HG02610 (cell line): ENCODE results near the gene SLC38A1.
"Not testable (repeated sequence)": the region's sequence is repeated elsewhere in the genome, so short reads cannot be mapped to it uniquely, and the experiment has no call there.

ENCODE experiments used
- ATAC-seq: cut with Tn5 transposase; IDR thresholded peaks from one replicate; pipeline ENCODE4 v1.9.1; 2021; ENCODE audit warnings: mild to moderate bottlenecking, moderate library complexity; ENCODE audit not compliant: unreplicated experiment

The SLC38A1 gene

DNA sequence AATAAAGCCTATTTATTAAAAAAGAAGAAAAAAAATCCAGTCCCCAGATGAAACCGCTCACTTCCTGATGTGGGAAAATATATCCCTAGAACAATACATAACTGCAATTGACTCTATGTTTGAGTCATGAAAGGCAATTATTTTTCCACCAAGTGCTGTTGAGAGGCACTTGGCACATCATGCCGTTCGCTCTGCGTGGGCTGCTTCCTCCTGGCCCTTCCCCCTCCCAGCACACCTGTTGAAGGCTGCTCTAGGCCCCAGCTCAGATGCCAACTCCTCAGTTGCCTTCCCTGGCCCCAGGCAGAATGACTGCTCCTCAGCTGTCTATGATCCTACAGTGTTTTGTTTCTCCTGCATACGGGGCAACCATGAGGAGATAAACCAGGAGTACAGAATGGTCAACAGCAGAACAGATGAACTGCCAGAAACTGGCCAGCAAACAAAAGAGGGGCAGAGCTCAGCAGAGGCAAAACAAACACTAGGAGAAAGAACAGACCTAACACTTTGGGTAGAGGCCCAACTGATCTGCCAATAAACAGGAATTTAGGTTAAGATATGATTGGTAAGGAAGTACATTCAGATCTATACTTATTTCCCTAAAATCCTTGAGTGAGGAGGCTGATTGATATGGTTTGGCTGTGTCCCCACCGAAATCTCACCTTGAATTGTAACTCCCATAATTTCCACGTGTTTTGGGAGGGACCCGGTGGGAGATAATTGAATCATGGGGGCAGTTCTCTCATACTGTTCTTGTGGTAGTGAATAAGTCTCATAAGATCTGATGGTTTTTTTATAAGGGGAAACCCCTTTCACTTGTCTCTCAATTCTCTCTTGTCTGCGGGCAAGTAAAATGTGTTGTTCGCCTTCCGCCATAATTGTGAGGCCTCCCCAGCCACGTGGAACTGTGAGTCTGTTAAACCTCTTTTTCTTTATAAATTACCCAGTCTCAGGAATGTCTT, 58.6 kb downstream of the SLC38A1 start:
- peak; percentile 52 for ATAC-seq

DNA sequence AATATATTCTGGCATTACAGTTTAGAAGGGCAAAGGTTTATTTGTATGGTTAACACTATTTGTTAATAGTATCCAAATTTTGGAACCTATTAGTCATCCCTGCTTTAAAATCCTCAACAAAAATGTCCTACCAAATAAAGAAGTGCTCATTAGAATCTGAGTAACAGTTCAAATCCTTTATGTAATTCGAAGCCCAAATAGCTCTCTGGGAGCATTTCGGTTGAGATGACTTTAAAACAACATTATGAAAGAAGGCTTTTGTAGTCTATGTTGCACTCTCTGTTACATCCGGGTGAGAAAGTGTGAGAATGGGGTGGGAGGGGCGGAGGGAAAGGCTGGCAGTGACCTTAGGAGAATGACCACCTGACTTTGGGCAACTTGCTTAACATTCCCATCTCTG, 59.7 kb downstream of the SLC38A1 start:
- ATAC-seq = no peak

DNA sequence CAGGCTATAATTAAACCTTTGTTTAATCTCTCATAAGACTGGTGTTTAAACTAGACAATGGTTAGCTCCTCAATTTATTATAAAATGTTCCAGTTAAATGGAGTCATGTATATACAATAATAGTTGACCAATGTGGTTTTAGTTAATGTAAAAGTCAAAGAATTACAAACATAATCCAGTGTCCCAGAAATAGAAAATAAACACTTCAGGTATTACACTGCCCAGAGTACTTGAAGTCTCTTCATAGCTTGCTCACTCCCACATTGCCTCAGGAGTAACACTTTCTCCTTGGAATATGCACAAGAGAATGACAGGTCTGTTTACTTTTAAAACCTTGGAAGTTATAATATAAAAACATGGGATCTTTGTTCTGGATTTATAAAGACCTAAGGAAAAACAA, 60.5 kb downstream of the SLC38A1 start:
- no peak for ATAC-seq

DNA sequence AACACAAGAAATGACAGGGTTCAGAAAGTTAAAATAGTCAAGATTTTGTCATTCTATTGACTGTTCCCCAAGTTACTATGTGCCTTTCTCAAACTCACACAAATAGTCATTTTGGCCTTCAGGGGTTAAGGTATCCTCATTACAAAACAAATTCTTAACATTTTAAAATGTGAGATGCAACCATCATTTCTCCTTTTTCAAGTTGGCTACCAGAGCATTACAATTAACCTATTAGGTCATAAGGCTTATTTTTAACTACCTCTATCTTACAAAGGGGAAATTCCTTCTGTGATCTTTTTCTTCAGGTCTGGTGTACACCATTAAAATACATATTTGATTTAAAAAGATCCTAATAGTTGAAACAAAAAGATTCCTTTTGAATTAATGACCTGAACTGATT, 61.2 kb downstream of the SLC38A1 start:
- peak; percentile 53 for ATAC-seq

DNA sequence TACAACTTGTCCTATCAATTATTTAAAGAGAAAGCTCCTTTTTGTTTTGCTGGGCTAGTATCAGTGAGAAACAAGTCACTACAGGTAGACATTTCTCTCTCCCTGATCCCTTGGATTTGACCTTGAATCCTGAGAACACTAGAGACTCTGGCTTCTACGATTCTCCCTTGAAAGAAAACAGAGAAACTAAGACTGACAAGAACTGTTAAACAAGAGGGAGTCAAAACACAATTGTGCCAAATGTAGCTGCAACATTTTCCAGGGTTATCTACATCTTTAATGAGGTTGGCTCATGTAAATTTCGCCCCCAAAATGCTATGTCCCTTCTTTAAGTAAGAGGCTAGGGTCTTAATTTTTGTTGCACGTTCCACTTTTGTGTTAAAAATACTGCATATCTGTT, 62.4 kb downstream of the SLC38A1 start:
- no peak for ATAC-seq

DNA sequence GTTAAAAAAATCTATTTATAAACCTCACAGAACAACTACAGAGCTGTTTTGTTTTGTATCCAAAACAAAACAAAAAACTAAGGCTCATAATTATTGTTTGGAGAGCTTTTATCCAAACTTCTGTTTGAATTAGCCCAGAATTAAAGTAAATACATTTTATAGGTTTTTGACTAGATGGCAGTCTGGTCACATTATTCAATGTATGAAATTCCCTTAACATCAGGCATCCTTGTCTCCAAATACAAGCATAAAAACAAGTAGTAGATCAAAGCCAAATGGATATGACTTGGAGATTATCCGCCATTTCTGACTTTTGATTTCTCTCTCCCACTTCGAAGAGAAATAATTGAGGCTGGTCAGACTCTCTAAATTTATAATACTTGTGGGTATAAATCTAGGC, 63.5 kb downstream of the SLC38A1 start:
- no peak for ATAC-seq

DNA sequence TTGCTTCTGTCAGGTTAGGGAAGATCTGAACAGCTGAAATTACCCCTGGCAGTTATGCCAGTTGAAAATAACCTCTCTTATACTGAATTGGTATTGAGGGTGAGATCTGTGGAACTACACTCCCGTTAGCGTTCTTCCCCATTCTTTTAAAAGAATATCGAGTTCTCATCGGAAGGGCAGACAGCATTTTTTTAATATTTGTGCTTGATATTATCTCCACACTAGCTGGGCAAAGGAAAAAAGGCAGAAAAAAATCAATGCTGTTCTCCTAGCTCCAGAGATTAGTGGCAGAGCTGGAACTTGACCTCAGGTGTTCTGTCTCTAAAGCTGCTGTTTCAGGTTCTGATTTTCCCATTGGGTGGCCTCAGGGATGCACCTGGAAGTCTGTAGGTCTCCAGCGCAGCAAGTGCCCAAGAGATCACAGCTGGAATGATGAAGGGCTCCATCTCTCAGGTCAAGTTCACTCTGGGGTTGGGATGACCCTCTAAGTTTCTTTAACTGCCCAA, 67.5 kb downstream of the SLC38A1 start:
- no peak for ATAC-seq

DNA sequence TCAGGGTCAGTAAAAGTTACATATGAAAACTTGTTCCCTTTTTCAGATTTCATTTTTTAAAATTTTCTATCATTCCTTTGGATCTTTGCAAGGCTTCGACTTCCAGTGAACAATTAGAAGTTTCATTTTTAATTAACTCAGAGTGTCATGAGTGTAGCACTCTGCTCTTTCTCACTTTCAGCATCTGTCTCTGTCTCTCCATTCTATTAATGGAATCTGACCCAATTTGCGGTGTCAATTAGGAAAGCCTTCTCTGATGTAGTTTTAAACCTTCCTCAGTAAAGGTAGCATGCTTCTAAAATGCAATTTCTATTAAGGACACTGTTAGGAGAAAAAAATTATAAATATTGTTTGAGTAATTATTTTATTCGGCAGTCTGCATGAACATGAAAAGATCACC, 68.3 kb downstream of the SLC38A1 start:
- no peak for ATAC-seq

DNA sequence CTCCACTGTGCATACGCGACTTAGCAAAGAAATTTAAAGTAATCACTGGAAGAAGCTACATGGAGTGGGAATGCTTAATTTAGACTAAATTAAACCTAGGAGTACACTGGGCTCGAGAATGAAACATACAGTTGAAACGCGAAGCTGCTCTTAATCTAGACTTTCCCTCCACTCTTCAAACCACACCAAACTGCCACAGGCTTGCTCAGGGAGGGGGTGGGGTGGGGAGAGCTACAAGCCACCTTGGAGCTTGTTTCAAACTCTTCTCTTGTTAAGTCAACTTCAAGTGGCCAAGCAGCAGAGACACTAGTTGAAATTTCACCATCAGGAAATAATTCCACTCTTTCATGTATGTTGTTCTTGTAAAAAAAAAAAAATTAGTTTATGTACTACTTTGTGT, 69.9 kb downstream of the SLC38A1 start:
- no peak for ATAC-seq

DNA sequence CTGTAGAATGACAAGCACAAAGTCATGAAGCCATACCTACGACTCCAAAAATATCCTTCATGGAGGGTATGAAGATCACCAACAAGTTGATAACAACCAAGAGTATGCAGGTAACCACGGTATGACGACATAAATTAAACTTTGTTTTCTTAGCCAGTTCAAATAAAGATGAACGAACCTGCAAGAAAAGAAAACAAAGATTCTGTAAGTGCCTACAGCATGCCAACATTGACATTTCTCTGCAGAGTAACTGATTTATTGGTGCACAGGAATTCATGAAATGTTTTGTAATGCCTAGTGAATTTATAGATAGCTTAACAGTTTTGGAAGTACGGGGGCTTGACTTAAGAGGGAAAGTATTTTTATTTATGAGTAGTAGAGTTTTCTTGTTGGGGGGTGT, 71.0 kb downstream of the SLC38A1 start:
- no peak for ATAC-seq

DNA sequence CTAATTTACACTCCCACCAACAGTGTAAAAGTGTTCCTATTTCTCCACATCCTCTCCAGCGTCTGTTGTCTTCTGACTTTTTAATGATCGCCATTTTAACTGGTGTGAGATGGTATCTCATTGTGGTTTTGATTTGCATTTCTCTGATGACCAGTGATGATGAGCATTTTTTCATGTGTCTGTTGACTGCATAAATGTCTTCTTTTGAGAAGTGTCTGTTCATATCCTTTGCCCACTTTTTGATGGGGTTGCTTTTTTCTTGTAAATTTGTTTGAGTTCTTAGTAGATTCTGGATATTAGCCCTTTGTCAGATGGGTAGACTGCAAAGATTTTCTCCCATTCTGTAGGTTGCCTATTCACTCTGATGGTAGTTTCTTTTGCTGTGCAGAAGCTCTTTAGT, 78.3 kb downstream of the SLC38A1 start:
- not testable (repeated sequence) for ATAC-seq

DNA sequence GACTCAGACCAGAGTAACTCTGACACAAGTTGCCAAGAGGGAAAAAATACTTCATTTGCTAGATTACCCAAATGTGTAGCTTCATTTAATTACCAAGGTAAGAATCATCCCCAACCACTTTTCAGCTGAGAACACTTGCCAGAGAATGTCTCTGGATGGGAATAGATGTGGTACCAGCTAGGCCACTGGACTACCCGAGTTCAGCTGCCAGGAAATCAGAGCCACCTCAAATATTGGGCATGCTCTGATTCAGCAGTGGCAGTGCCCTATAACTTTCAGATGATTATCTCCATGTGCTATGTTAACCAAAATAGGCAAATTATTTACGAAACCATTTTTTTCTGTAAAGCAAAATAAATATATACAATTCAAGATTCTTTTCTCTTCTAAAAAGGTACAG, 80.7 kb downstream of the SLC38A1 start:
- no peak for ATAC-seq

DNA sequence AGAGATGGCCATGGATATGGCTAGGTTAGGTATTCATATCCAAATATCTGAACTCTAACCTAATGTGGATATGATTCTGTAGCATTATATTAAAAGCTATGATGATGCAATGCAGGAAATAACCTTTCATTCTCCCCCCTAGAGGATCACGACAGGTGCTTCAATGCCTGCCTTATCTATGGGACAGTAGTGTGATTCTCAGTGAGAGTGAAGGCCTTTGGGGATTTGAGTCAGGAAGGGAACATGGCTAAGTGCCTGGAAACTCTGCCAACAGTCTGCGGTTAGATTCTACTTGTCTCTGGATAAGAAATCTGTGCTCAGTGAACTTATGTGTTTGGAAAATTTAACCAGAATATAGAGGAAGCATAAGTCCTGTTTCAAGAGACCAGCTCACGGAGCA, 81.8 kb downstream of the SLC38A1 start:
- peak; percentile 60 for ATAC-seq

DNA sequence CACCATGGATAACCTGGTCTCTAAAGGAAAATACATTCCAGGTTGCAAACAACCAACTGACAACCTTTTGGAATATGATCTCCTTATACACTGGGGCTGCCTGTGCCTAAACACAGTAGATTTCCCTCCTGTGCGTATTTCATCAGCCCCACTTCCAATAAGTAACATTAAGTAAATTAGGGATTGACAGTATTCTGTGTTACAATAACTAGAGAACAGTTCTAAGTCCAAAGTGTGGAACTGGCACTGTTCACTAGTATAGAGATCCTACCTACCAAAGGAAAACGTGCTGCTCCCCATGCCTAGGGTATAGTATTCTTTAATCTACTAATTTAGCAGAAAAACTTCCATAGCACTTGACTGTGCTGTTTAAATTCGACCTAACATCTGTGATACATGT, 82.8 kb downstream of the SLC38A1 start:
- no peak for ATAC-seq

DNA sequence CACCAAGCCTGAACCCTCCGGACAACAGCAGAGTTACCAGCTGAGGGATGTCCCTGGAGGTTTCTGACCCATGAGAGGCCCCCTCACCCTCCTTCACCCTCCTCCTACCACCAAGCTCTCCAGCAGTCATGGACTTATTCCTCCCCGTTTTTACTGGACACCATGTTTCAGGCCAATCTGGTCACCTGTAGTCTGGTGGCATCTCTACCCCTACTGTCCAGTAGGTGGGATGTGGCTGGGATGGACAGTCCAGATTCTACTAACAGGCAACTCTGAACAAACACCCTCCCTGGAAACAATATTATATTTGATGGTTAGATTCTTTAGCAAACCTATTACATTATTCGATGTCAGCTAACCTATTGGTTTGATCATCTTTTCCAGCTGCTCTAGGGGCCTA, 83.2 kb downstream of the SLC38A1 start:
- no peak for ATAC-seq

DNA sequence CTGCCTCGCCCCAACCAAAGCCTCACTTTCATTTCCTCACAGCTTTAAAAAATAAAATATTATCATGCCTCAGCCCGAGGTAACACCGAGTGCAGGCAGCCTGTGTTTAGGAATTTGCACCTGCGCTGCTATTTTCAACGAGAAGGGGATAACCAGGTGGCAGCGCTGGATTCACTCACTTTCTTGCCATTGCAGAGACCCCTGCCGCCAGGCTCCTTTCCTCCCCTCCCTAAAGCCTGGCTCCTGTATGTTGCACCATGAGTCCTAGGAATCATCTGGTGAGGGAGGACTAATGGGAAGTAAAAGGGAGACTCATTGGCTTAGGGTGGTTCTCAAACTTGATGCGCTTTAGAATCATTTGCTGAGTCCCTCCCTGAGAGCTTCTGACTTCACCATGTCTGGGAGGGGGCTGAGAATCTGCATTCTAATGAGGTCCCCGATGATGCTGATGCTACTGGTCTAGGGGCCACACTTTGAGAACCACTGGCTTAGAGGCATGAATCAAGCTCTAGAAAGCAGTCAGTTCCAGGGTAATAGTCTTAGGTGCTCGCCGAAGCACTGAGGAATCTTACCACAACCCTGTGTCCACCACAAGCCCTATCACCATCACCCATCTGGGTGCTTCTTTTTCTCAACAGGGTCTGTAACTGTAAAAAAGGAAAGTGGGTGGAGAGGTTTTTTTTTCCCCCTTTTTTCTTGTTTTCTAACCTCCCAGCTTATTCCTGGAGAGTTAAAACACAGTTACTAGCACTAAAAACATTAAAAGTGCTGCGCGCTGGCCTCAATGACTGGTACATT, 83.8 kb downstream of the SLC38A1 start:
- no peak for ATAC-seq

DNA sequence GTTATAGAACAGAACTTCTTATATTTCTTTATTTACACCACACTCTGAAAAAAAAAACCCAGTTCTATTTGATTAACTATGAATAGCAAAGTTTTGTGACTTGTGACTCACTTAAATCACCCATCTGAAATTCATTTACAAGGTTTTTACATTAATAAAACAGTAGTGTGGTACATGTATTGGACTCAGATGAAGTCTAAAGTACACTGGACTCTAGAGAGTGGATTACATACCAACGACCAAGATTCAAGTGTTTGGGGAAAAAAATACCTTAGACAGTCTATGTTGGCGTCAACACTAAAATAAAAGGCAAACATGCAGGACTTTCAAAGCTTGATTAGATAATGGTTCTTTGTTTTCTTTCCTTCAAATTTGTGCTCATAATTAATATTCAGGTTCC, 85.7 kb downstream of the SLC38A1 start:
- ATAC-seq = no peak

DNA sequence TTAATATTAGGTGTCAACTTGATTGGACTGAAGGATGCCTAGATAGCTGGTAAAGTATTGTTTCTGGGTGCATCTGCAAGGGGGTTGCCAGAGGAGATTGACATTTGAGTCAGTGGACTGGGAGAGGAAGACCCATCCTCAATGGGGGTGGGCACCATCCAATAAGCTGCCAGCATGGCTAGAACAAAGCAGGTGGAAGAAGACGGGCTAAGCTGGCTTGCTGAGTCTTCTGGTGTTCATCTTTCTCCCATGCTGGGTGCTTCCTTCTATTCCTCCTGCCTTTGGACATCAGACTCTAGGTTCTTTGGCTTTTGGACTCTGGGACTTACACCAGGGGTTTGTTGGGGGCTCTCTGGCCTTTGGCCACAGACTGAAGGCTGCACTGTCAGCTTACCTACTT, 87.4 kb downstream of the SLC38A1 start:
- ATAC-seq = no peak

DNA sequence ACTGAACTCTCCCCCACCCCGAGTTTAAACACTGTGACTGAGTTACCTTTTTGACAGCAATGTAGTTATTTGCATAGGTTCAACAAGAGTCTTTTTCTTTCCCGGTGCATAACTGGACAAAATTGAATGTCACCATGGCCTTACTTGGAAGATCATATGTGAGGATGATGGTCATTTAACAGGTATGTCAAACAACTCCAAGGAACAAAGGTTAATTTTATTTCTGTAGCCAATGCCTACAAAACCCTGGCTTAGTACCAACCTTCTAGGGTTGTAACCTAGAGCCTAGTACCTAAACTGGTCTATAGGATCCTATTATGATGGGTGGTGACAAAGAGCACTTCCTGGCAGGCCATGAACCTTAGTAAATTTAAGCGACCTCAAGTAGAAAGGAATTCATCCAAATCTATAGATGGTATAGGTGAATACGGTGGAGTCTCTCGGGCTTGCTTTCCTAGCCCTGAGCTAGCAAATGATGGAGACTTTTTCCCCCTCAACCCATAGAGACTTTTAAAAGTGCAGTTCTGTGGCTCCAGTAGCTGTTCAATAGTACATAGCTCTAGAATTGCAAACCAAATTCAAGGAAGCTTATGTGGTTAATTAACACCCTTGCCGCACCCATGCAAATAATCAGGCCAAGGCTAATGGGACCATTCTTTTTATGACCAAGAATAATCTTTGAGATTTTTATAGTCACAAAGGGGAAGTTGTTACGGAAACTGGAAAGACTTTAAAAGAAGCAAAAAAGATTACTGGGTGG, 89.0 kb downstream of the SLC38A1 start:
- peak; percentile 29 for ATAC-seq

DNA sequence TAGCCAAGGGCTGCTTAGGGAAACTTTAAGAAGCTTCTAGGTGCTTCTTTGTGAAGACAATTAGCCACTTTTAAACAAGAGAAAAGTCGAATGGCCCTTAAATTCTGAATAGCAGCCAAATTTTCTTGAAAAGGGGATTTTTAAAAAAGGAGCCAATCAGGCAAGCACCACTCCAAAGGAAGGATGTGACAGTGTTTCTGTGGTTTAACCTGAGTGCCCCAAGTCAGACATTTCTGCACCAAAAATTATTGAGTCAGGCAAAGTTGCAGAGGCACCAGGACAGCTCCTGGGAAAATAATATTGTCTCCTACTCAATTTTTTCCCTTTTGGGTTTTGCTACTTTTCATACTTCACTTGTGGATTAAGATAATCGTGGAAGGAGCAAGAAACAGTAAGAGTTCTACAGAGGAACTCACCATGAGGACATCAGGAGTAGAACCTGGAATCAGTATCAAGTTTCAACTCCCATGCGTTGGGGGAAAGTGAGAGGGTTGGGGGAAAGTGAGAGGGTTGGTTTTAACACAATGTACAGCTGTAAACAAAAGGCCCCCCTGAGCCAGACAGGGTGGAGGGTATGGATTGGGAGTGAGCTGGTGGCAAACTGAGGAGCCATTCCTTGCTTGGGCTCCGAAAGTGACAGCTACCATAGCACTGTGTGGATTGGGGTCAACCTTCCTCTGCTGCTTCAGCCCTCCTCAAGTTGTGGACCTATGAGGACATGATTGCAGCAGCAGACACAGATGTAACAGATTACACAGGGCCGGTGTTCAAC, 90.8 kb downstream of the SLC38A1 start:
- ATAC-seq = no peak
